NCI-H2227 treated with DMSO at 0.1 percent for 48 hours (cell line): ENCODE measurements around the gene AKR1C8.
"Not testable (repeated sequence)": the region's sequence is repeated elsewhere in the genome, so short reads cannot be mapped to it uniquely, and the experiment has no call there.

Source experiments
- DNase-seq: peaks from one replicate; lab custom pipeline; 2025; lab: John Stamatoyannopoulos, UW

Gene AKR1C8

DNA sequence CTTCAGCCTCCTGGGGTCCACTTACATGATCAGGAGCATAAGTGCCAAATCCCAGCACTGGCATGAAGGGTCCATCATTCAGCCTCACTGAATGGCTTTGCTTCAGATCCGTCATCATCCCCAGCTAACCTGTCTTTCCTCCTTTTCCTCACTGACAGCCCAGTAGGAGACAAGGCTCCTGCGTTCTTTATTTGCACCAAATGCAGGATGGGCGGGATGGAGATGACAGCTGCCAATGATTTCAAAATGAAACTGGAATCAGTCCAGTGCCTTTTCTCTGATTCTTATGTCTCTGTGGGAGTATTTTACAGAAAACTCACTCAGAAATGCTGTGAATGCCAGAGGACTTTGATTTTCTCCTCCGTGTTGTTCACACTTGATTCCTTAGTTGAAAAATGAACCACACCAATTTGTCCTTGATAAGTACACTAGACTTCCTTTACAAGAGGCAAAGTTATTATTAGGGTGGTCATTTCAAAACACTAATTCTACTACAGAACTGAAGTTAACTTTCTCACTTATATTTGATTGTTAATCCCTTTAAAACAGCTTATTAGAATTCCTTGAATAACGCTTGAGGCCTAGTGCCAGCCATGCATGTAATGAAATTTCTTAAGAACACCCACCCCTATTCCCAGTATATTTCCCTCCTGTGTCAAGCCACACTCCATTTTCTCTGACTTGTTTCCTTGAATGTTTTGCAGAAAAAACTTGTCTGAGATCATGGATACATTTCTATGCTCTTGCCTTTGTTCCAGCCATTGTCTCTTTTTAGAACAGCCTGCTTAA is at the start of gene AKR1C8:
AKR1C8 (minus strand) TSS at position 164 of the 789 bp plus-strand sequence; CDS start at position 118, 46 bp downstream.
- DNase-seq = no peak

DNA sequence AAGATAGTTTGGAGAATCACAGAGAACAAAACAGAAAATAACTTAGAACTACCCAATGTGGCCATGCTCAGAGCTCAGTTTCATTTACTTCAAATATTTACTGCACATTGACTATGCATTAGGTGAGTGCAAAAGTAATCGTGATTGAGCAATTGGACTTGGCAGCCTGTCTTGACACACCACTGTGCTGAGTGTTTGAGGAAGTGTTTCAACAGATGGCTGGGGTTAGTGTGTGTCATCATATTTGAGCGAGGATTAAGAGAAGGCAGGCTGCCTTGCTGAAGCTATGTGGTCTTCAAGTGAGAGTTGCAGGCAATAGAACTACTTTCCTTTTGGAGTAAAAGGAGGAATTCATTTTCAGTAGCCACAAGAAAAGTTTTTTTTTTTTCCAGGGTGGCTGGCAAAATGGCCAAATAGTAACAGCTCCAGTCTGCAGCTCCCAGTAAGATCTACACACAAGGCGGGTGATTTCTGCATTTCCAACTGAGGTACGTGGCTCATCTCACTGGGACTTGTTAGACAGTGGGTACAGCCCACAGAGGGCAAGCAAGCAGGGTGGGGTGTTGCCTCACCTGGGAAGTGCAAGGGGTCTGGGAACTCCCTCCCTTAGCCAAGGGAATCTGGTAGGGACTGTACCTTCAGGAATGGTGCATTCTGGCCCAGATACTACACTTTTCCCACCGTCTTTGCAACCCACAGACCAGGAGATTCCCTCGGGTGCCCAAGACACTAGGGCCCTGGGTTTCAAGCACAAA is 49.3 kb upstream of the AKR1C8 start:
- no peak for DNase-seq

DNA sequence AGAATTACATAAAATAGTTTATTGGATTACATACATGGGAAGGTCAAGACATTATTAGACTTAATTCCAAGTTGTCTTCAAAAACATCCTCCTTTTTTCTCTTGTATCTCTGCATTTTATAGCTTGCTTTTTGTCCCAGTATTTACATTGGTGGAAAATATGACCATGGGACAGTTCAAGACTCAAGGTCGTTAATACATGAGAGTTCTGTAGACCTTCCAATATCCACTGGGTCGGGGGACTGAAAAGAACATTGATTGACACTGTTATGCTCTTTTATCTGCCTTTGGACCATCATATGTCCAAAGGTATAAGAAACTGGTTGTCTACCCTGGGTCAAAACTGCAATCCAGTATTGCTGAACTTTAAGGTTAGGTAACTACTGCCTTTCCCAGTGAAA is 48.4 kb upstream of the AKR1C8 start:
- DNase-seq = no peak

DNA sequence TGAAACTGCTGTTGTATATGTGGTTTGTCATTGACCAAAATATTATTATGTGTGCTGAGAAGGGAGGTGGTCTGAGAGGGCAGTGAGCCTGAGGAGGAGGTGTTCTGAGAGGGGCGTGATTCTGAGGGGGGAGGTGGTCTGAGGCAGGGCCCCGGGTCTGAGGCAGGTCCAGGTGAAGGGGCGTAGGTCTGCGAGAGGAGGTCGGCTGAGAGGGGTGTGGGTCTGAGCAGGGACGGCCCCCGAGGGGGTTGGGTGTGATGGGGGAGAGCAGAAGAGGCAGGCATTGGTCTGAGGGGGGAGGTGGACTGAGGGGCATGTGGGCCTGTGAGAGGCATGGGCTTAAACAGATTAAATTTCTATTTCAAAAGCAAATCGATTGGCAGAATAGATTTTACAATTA is 44.1 kb upstream of the AKR1C8 start:
- DNase-seq = no peak

DNA sequence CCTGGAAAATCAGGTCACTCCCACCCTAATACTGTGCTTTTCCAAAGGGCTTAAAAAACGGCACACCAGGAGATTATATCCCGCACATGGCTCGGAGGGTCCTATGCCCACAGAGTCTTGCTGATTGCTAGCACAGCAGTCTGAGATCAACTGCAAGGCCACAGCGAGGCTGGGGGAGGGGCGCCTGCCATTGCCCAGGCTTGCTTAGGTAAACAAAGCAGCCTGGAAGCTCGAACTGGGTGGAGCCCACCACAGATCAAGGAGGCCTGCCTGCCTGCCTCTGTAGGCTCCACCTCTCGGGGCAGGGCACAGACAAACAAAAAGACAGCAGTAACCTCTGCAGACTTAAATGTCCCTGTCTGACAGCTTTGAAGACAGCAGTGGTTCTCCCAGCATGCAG is 38.0 kb upstream of the AKR1C8 start:
- DNase-seq = not testable (repeated sequence)

DNA sequence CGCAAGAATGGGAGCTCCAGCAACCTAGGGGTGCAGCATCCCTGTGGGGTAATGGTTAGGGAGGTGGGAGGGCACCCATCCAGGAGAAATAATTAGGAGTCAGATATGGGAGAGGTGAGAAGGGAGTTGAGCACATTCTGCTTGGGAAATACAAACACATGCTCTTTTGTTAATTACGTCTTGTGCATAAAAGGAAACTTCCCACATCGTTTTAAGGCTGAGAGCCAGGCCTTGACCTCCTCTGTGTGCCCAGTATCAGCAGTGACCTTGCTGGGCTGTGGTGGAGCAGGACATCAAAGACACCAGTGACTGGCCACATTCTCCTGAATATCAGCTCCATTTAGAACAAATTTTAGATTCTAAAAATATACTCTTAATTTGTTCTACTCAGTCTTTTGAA is 34.3 kb upstream of the AKR1C8 start:
- DNase-seq = no peak

DNA sequence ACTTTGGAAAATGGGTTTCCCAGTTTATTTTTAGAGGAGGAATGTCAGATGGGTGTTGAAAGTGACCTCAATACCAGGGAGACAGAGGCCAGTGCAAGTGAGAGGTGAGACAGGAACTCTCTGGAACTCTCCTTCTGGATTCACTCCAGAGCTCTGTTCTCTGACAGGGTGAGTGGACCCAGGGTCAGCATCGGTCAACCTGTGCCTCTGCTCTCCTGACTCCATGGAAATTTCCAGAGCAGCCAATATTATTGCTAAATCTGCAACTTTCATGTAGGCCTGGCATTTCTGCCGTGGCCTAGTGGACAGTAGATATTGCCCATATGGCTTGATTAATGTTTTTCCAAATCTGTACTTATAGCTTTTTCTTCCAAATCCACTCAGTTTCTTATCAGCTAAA is 31.9 kb upstream of the AKR1C8 start:
- DNase-seq = no peak

DNA sequence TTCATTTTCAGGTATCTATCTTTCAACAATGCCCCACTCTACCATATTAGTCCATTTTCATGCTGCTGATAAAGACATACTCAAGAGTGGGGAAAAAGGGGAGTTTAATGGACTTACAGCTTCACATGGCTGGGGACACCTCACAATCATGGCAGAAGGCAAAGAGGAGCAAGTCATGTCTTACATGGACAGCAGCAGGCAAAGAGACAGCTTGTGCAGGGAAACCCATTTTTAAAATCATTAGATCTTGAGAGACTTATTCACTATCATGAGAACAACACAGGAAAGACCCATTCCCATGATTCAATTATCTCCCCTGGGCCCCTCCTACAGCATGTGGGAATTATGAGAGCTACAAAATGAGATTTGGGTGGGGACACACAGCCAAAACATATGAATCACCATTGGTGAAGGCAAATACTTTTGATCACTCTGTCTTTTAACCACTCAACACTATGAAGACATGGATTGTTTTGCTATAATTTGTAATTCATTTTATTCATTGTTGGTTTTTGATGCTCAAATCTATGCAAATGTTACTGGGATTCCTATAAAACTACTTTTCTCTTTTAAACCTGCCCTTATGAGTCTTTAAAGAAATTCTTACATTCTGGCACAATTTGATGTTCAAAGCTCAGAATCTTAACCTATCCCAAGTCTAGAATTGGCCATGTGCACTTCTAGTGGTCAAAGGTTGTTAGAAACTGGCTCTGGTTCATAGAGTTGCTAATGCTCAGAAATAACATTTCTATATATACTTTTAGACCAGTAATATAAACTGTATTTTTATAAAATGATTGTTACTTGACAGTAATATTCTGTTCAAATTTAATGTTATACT is 27.0 kb upstream of the AKR1C8 start:
- DNase-seq = no peak

DNA sequence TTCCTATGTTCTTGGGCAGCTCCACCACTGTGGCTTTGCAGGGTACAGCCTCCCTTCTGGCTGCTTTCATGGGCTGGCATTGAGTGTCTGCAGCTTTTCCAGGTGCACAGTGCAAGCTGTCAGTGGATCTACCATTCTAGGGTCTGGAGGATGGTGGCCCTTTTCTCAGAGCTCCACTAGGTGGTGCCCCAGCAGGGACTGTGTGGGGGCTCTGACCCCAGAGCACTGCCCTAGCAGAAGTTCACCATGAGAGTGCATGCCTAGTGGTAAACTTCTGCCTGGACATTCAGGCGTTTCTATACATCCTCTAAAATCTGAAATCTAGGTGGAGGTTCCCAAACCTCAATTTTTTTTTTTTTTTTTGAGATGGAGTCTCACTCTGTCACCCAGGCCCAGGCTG is 25.3 kb upstream of the AKR1C8 start:
- not testable (repeated sequence) for DNase-seq

DNA sequence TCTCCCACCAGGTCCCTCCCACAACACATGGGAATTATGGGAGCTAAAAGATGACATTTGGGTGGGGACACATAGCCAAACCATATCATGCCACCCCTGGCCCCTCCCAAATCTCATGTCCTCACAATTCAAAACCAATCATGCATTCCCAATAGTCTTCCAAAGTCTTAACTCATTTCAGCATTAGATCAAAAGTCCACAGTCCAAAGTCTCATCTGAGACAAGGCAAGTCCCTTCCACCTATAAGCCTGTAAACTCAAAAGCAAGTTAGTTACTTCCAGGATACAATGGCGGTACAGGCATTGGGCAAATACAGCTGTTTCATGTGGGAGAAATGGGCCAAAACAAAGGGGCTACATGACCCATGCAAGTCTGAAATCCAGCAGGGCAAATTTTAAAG is 24.8 kb upstream of the AKR1C8 start:
- not testable (repeated sequence) for DNase-seq

DNA sequence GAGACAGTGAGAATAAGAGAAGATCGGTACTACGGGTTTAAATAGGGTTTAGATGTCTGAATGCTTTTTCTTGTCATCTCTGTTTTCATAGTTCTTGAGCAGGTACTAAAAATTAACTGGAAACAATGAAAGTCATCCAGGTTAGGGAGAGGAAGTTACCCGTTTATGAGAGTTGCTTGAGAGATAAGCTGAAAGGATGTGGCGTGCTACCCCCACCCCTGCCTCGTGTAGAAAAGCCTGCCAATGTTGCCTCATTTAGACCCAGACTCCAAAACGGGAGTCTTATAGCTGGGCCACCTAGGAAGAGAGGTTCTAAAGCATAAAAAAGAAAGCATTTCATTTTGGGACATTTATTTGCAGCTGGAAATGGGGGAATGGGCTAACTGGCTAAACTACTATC is 21.8 kb upstream of the AKR1C8 start:
- DNase-seq = no peak

DNA sequence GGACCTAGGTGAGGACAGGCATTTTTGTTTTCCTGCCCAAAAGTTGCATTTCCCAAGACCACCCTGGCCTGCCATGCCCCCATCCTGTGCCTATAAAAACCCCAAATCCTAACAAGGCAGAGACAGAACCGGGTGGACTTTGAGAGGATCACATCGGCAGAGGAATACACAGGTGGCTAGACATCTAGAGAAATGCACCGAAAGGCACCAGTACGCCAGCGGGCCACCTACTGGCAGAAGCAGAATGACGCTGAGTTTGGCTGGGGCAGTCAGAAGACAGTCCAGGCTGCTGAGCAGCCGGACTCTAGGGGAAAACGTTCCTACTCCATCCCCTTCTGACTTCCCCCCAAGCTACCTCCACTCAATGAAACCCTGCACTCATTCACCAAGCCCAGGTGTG is 14.4 kb upstream of the AKR1C8 start:
- DNase-seq = no peak

DNA sequence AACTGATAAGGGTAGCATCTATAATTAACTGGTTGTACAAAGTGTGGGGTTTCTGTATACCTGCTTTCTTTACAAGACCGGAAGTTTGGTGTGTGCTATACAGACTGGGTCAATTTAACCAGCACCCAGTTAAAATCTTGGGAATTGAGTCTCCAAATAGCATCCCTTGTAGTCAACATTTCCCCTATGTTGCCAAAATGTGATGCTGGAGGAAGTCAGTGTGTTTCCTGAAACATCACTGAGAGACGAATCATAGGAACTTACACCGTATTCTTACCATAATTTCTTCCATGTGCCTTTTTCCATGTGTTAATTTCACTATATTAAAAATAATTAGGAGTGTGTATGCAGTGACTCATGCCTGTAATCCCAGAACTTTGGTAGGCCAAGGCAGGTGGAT is 13.4 kb upstream of the AKR1C8 start:
- no peak for DNase-seq

DNA sequence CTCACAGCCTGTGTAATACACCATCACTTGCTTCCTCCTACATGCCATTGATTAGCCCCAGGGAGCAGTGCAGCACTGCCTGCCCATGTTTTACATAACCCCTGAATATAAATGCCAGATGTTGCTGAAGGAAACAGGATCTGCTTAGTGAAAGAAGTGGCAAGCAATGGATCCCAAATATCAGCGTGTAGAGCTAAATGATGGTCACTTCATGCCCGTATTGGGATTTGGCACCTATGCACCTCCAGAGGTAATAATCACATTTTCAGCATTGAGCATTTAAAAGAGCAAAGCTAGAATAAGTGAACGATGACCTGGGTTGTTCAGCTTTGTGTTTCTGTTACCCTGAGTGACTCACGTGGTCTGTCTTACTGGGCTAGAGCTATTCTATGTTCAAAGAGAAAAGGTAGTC is 11.8 kb upstream of the AKR1C8 start, which contains the start of gene AKR1C4:
AKR1C4 (plus strand) TSS at position 136 of the 412 bp plus-strand sequence; CDS start at position 167, 31 bp downstream.
- DNase-seq = no peak

DNA sequence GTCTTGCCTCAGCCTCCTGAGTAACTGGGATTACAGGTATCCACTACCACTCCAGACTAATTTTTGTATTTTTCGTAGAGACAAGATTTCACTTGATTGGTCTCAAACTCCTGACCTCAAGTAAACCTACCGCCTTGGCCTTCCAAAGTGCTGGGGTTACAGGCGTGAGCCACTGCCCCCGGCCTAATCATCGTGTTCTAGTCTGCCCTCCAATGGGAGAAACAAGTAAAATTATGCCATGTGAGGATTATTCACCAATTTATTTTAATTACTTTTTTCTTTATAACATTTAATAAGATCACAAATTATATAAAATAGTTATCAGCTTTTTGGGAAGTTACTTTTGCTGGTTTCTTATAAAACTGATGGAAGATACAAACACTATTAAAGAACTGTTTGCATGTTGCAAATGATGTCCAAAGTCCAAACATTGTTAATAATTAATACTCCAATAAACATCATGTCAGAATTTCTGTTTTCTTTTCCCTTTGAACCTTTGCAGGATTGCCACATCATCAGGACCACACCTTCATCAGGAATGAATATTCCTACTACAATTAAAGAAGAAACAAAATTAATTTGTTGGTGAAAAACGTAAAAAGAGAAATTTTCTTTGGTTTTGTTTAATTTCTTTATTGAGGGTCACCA is 10.9 kb upstream of the AKR1C8 start:
- DNase-seq = no peak

DNA sequence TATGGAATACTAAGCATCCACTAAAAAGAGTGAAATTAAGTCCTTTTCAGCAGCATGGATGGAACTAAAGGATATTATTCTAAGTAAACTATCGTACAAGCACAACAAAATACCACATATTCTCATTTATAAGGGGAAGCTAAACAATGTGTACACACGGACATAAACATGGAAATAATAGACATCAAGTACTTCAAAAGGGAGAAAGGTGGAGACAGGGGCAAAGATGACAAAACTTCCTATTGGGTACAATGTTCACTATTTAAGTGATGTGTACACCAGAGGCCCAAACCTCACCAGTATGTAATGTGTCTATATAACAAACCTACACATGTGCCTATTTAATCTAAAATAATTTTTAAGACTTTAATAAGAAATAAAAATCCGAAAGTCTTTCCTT is 9.5 kb upstream of the AKR1C8 start:
- no peak for DNase-seq

DNA sequence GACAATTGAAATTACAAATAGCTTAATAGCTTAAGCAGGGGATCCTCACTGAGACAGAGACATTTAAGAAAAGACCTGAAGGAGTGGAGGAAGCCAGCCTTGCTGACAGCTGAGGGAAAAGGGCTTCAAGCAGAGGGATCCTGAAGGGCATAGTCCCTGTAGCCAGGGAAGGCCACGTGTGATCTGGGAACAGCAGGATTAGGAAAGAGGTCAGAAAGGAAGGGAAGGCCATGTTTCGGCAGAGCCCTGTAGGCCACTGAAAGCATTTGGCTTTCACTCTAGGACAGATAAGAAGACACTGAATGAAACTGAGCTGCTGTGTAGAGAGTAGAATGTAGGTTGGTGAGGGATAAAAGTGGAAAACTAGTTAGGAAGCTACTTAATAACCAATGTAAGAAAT is 3.4 kb upstream of the AKR1C8 start:
- no peak for DNase-seq

DNA sequence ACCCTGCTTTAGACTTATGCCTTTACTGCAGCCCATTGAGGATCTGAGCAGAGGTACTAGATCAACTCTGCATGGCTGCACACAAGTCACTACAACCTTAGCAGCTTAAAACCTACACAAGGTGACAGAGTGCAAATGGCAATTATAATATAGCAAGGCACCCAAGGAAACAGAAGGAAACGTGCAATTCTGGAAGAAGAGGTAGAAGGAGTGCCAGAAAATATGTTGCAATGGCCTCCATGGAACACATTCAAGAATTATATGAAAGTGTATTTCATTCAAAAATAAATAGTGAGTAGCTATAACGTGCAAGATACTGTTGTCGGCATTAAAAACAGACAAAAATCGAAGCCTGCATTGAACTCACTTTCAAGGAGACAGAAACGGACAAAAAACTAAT is 2.9 kb upstream of the AKR1C8 start:
- no peak for DNase-seq

DNA sequence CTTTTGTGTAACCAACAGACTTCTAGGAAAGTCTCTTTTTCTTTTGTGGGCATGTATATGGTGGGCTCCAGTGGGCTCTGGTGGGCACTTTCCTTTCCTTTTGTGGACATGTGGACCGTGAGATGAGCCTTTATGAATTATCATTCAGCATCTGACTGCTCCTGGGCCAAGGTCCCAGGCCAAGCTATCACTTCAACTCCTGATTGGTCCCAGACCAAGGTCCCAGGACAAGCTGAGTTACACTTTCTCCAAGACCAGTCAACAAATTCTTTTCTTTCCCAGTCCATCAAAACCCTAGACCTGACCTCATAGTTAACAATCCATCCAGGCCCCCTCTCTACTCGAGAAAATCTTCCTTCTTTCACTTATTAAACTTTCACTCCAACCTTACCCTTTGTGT is 1.0 kb downstream of the AKR1C8 start:
- DNase-seq = no peak

DNA sequence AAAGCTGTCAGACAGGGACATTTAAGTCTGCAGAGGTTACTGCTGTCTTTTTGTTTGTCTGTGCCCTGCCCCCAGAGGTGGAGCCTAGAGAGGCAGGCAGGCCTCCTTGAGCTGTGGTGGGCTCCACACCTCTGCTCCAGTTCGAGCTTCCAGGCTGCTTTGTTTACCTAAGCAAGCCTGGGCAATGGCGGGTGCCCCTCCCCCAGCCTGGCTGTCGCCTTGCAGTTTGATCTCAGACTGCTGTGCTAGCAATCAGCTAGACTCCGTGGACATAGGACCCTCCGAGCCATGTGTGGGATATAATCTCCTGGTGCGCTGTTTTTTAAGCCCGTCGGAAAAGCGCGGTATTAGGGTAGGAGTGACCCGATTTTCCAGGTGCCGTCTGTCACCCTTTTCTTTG is 4.4 kb downstream of the AKR1C8 start:
- DNase-seq = not testable (repeated sequence)

DNA sequence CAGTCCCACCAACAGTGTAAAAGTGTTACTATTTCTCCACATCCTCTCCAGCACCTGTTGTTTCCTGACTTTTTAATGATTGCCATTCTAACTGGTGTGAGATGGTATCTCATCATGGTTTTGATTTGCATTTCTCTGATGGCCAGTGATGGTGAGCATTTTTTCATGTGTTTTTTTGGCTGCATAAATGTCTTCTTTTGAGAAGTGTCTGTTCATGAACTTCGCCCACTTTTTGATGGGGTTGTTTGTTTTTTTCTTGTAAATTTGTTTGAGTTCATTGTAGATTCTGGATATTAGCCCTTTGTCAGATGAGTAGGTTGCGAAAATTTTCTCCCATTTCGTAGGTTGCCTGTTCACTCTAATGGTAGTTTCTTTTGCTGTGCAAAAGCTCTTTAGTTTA is 9.4 kb downstream of the AKR1C8 start:
- not testable (repeated sequence) for DNase-seq

DNA sequence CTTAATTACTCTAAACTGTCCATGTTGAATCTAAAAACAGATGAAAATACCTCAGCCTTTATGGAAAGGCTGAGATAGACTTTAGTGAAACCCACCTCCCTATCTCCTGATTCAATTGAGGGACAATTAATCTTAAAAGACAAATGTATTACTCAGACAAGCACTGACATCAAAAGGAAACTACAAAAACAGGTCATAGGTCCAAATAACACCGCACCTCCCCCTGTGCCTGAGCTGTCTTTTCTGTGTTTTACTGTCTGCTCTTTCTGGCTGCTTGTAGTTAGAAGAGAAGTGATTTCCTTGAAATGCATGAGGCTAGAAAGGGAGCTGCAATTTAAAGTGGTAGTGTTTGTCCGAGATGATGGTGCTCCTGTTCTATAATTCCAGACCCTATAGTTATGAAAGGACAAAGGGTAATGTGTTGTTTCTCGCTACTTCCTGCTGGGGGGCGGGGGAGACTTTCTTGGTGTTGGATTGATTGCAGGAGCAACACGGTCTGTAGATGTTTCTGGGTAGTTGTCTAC is 16.0 kb downstream of the AKR1C8 start:
- DNase-seq = no peak
